Transverse colon (tissue), 4 donors: Measurements from ENCODE around the gene MYOZ1.

ENCODE experiments used
- CTCF ChIP-seq, 5 experiments: fragments of 200-600 bp in 3 of 5; fragments of 450-650 bp in 2 of 5; sonication (generic) in 3 of 5; IDR thresholded peaks; 1 replicate in 2 of 5; 2 replicates in 3 of 5; pipeline ENCODE4 v1.5.1; 2016 to 2017; ENCODE audit warnings: antibody characterized with exemption in 5 of 5, inconsistent platforms in 3 of 5, mild to moderate bottlenecking in 2 of 5, moderate library complexity in 1 of 5
- POLR2A ChIP-seq: fragments of 450-650 bp; IDR thresholded peaks from one replicate; pipeline ENCODE4 v1.6.1; 2016; ENCODE audit warnings: antibody characterized with exemption, mild to moderate bottlenecking, moderate library complexity
- POLR2AphosphoS5 ChIP-seq, 3 donors: sonication (generic); formaldehyde crosslinking; IDR thresholded peaks; one replicate each; pipeline ENCODE4 v1.6.1; 2016; ENCODE audit warnings: antibody characterized with exemption in 3 of 3

DNA sequence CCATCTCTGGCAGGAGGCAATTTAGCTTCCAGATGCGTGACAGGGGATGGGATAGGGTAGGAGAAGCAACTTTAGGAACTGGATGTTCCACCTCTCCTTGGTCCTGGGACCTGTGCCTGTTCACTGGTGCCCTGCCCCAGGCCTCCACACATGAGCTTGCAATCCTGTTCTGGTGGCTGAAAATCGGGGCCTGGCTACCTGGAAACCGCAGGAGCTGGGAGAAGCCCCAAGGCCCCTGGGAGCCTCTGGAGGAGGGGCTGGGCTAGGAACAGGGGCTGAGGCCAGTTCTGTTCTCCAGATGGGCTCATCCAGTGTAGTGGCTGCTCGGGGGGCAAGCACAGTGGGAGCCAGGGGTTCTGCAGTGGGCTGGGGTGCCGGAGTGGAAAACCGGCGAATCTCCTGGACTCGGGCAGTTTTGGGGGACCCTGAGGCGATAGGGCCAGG lies 5.3 kb upstream of the MYOZ1 start:
- TF ChIP-seq POLR2AphosphoS5 (IDR thresholded peaks at IDR 0.05) = no peak
- TF ChIP-seq POLR2A = no peak
- no peak for TF ChIP-seq CTCF (IDR thresholded peaks at IDR 0.05)
